ENCODE data around the gene CRB1. TPM values are rescaled to one million over a fixed set of nuclear protein-coding genes. Genes with fewer than 3 reads are reported as not detected.

CRB1 gene
- polyA plus RNA-seq, 1 donor (not counting 4 experiments of a cell fraction or from before 2014, with no cell fraction given): 0.04 TPM

- H3K4me2 ChIP-seq (ENCODE audit: control insufficient read depth, extremely low read depth, insufficient read depth, low read depth, low read length): no peak overlapping the region
- H3K4me3 ChIP-seq (ENCODE audit: control insufficient read depth in 2 of 3, extremely low read depth in 1 of 3, insufficient read depth in 2 of 3, low read depth in 1 of 3, low read length in 3 of 3): no peak overlapping the region
- FAIRE-seq (no peak), DNase-seq (ENCODE audit: low read depth, low spot score) (no peak)
- H3K27me3 ChIP-seq (ENCODE audit: control insufficient read depth, extremely low read depth, insufficient read depth, low read length): no peaks in the 10 kb centered on the region
- H3K9ac ChIP-seq (ENCODE audit: control insufficient read depth, extremely low read depth, insufficient read depth, low read length): no peak overlapping the region
- no peak overlapping the region for H3K27ac ChIP-seq (ENCODE audit: control insufficient read depth, insufficient read depth, low read length)
- H3K9me1 ChIP-seq (ENCODE audit: control insufficient read depth, extremely low read depth, insufficient read depth, low read length): no peaks in the 10 kb centered on the region
- dilution Hi-C loops (cut with MboI; ENCODE audit: extremely low pct_ligation_motif_present, low sequenced_read_pairs): no loop called here
- TF ChIP-seq, protein P1, sequence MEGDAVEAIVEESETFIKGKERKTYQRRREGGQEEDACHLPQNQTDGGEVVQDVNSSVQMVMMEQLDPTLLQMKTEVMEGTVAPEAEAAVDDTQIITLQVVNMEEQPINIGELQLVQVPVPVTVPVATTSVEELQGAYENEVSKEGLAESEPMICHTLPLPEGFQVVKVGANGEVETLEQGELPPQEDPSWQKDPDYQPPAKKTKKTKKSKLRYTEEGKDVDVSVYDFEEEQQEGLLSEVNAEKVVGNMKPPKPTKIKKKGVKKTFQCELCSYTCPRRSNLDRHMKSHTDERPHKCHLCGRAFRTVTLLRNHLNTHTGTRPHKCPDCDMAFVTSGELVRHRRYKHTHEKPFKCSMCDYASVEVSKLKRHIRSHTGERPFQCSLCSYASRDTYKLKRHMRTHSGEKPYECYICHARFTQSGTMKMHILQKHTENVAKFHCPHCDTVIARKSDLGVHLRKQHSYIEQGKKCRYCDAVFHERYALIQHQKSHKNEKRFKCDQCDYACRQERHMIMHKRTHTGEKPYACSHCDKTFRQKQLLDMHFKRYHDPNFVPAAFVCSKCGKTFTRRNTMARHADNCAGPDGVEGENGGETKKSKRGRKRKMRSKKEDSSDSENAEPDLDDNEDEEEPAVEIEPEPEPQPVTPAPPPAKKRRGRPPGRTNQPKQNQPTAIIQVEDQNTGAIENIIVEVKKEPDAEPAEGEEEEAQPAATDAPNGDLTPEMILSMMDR (optimal IDR thresholded peaks at IDR 0.05 in 1 of 3, IDR thresholded peaks at IDR 0.05 in 1 of 3, conservative IDR thresholded peaks at IDR 0.05 in 1 of 3; ENCODE audit: extremely low read depth in 1 of 3, insufficient read depth in 2 of 3, low read length in 3 of 3): no peak
- TF ChIP-seq EZH2 (IDR thresholded peaks at IDR 0.05; ENCODE audit: low read length): no peak
- no peaks in the 10 kb centered on the region for H3K4me1 ChIP-seq (ENCODE audit: control insufficient read depth, extremely low read depth, insufficient read depth, low read length)
- H3K36me3 ChIP-seq (ENCODE audit: control insufficient read depth in 2 of 2, extremely low read depth in 1 of 2, insufficient read depth in 2 of 2, low read length in 2 of 2): no peaks in the 10 kb centered on the region
- H3K79me2 ChIP-seq (ENCODE audit: control insufficient read depth, insufficient read depth, low read length): no peaks in the 10 kb centered on the region
- no peaks in the 10 kb centered on the region for H4K20me1 ChIP-seq (ENCODE audit: control insufficient read depth, extremely low read depth, insufficient read depth, low read length)
- H3K9me3 ChIP-seq (ENCODE audit: control insufficient read depth, low read depth, low read length): no peaks in the 10 kb centered on the region
- no peak overlapping the region for H2AFZ ChIP-seq (ENCODE audit: control insufficient read depth, low read length)
Observed at GRCh38 chr1:197234581-197234980, 33.5 kb upstream of the CRB1 start.

DNA sequence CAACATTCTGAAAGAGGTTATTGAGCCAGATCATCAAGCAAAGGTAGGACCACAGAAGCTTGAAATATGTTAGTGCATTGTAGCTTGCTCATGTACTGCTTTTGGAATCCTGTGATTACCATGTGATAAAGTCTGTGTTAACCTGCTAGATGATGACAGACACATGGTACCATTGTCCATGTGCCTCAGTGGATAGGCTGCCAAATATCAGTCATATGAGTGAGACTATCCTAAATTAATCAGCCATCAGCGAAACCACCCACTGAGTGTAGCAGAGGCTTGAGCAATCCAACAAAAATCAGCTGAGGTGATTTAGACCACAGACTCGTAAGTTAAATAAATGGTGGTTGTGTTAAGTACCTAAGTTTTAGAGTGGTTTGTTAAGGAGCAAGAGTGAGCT, 32.7 kb upstream of the CRB1 start:
- H3K79me2 ChIP-seq (ENCODE audit: control insufficient read depth, insufficient read depth, low read length): no peaks in the 10 kb centered on the region
- no peak overlapping the region for H3K4me2 ChIP-seq (ENCODE audit: control insufficient read depth, extremely low read depth, insufficient read depth, low read depth, low read length)
- dilution Hi-C loops (cut with MboI; ENCODE audit: extremely low pct_ligation_motif_present, low sequenced_read_pairs): no loop called here
- H3K4me3 ChIP-seq (ENCODE audit: control insufficient read depth in 2 of 3, extremely low read depth in 1 of 3, insufficient read depth in 2 of 3, low read depth in 1 of 3, low read length in 3 of 3): no peak overlapping the region
- DNase-seq (ENCODE audit: low read depth, low spot score): no peak
- H3K9me3 ChIP-seq (ENCODE audit: control insufficient read depth, low read depth, low read length): no peaks in the 10 kb centered on the region
- H3K9me1 ChIP-seq (ENCODE audit: control insufficient read depth, extremely low read depth, insufficient read depth, low read length): no peaks in the 10 kb centered on the region
- TF ChIP-seq EZH2 (IDR thresholded peaks at IDR 0.05; ENCODE audit: low read length): no peak
- TF ChIP-seq, protein P1 (optimal IDR thresholded peaks at IDR 0.05 in 1 of 3, IDR thresholded peaks at IDR 0.05 in 1 of 3, conservative IDR thresholded peaks at IDR 0.05 in 1 of 3; ENCODE audit: extremely low read depth in 1 of 3, insufficient read depth in 2 of 3, low read length in 3 of 3): no peak
- no peaks in the 10 kb centered on the region for H3K4me1 ChIP-seq (ENCODE audit: control insufficient read depth, extremely low read depth, insufficient read depth, low read length)
- H3K27ac ChIP-seq (ENCODE audit: control insufficient read depth, insufficient read depth, low read length): no peak overlapping the region
- no peak overlapping the region for H2AFZ ChIP-seq (ENCODE audit: control insufficient read depth, low read length)
- no peaks in the 10 kb centered on the region for H3K36me3 ChIP-seq (ENCODE audit: control insufficient read depth in 2 of 2, extremely low read depth in 1 of 2, insufficient read depth in 2 of 2, low read length in 2 of 2)
- no peak overlapping the region for H3K9ac ChIP-seq (ENCODE audit: control insufficient read depth, extremely low read depth, insufficient read depth, low read length)
- no peaks in the 10 kb centered on the region for H3K27me3 ChIP-seq (ENCODE audit: control insufficient read depth, extremely low read depth, insufficient read depth, low read length)
- no peak for FAIRE-seq
- H4K20me1 ChIP-seq (ENCODE audit: control insufficient read depth, extremely low read depth, insufficient read depth, low read length): no peaks in the 10 kb centered on the region

Data from keratinocyte (primary cell).